Germinal center (tissue), 1 donor: ENCODE results near the gene SCN2A.

Experiments used
- DNase-seq: peaks from one replicate; pipeline ENCODE4 v3.0.0; 2012; ENCODE audit warnings: mixed read lengths, low spot score

Gene SCN2A

GRCh38 chr2:165420231-165420630 is 181.0 kb downstream of the SCN2A start:
- no peak for DNase-seq

GRCh38 chr2:165423081-165423480 is 183.9 kb downstream of the SCN2A start:
- DNase-seq, result no peak

- no peak for DNase-seq
Measured at GRCh38 chr2:165425556-165425955, 186.3 kb downstream of the SCN2A start.

- no peak for DNase-seq
Measured at GRCh38 chr2:165427686-165428085, 188.5 kb downstream of the SCN2A start.

GRCh38 chr2:165428926-165429325 is 189.7 kb downstream of the SCN2A start:
- no peak for DNase-seq

GRCh38 chr2:165431014-165431413 is 191.8 kb downstream of the SCN2A start:
- no peak for DNase-seq

GRCh38 chr2:165432234-165432966 is 193.2 kb downstream of the SCN2A start:
- no peak for DNase-seq

- no peak for DNase-seq
Measured at GRCh38 chr2:165434865-165435496, 195.8 kb downstream of the SCN2A start.

GRCh38 chr2:165435611-165436010 is 196.4 kb downstream of the SCN2A start:
- DNase-seq, result no peak

GRCh38 chr2:165436559-165436958 is 197.3 kb downstream of the SCN2A start:
- DNase-seq, result no peak

GRCh38 chr2:165440367-165440766 is 201.2 kb downstream of the SCN2A start:
- DNase-seq, result no peak
